ENCODE measurements around the gene CEP112.

GRCh38 chr17:65754081-65754480 is 437.9 kb downstream of the CEP112 start:
- TF ChIP-seq TAF1 (conservative IDR thresholded peaks at IDR 0.05) (no peak), REST (IDR thresholded peaks at IDR 0.05) (no peak), CTCF (IDR thresholded peaks at IDR 0.05; ENCODE audit: low read depth, low read length, missing input control) (no peak), YY1 (IDR thresholded peaks at IDR 0.05) (no peak), NR2F2 (IDR thresholded peaks at IDR 0.05) (no peak), EGR1 (IDR thresholded peaks at IDR 0.05; ENCODE audit: low read depth in 2 of 2) (no peak), GABPA (IDR thresholded peaks at IDR 0.05 in 1 of 2, conservative IDR thresholded peaks at IDR 0.05 in 1 of 2) (no peak), JUND (IDR thresholded peaks at IDR 0.05) (no peak), SP1 (IDR thresholded peaks at IDR 0.05) (no peak)
- TF ChIP-seq, protein P1, sequence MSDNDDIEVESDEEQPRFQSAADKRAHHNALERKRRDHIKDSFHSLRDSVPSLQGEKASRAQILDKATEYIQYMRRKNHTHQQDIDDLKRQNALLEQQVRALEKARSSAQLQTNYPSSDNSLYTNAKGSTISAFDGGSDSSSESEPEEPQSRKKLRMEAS (IDR thresholded peaks at IDR 0.05), result no peak
- TF ChIP-seq, protein P2, sequence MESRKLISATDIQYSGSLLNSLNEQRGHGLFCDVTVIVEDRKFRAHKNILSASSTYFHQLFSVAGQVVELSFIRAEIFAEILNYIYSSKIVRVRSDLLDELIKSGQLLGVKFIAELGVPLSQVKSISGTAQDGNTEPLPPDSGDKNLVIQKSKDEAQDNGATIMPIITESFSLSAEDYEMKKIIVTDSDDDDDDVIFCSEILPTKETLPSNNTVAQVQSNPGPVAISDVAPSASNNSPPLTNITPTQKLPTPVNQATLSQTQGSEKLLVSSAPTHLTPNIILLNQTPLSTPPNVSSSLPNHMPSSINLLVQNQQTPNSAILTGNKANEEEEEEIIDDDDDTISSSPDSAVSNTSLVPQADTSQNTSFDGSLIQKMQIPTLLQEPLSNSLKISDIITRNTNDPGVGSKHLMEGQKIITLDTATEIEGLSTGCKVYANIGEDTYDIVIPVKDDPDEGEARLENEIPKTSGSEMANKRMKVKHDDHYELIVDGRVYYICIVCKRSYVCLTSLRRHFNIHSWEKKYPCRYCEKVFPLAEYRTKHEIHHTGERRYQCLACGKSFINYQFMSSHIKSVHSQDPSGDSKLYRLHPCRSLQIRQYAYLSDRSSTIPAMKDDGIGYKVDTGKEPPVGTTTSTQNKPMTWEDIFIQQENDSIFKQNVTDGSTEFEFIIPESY (IDR thresholded peaks at IDR 0.05), result no peak
- TF ChIP-seq, protein P3, sequence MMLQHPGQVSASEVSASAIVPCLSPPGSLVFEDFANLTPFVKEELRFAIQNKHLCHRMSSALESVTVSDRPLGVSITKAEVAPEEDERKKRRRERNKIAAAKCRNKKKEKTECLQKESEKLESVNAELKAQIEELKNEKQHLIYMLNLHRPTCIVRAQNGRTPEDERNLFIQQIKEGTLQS (IDR thresholded peaks at IDR 0.05), result no peak

Measured in liver (tissue), 3 donors.